Small intestine (tissue), 7 donors: ENCODE data around the gene NRG3. TPM values are rescaled to one million over a fixed set of nuclear protein-coding genes. Genes with fewer than 3 reads are reported as not detected.

Experiments
- DNase-seq, 2 donors: peaks; one replicate each; pipeline versions ENCODE4 v3.0.0 to v3.0.0-alpha.2; 2013
- FAIRE-seq: peaks from 2 replicates; lab custom pipeline; 2012; peaks lifted over from hg19 to GRCh38; lab: Jason Lieb, UNC
- H3K27ac ChIP-seq, 3 donors: one replicate each; pipeline ENCODE4 v1.5.1; 2013; ENCODE audit warnings: low read length in 2 of 3, mild to moderate bottlenecking in 2 of 3, control low read depth in 1 of 3, inconsistent platforms in 1 of 3, low read depth in 1 of 3, moderate library complexity in 1 of 3
- H3K27me3 ChIP-seq, 3 donors: one replicate each; pipeline ENCODE4 v1.6.1; 2013; ENCODE audit warnings: low read length in 3 of 3, inconsistent platforms in 1 of 3; ENCODE audit not compliant: control insufficient read depth in 3 of 3, insufficient read depth in 3 of 3
- H3K36me3 ChIP-seq, 3 donors: one replicate each; pipeline ENCODE4 v1.6.1; 2013; ENCODE audit warnings: low read length in 3 of 3, inconsistent platforms in 1 of 3, low read depth in 1 of 3, mild to moderate bottlenecking in 1 of 3, moderate library complexity in 1 of 3; ENCODE audit not compliant: control insufficient read depth in 3 of 3, insufficient read depth in 2 of 3
- H3K4me1 ChIP-seq, 3 donors: one replicate each; pipeline ENCODE4 v1.6.1; 2013; ENCODE audit warnings: low read length in 2 of 3, inconsistent platforms in 1 of 3, low read depth in 1 of 3, mild to moderate bottlenecking in 1 of 3, moderate library complexity in 1 of 3; ENCODE audit not compliant: control insufficient read depth in 3 of 3, insufficient read depth in 2 of 3
- H3K4me3 ChIP-seq, 3 donors: one replicate each; pipeline ENCODE4 v1.5.1; 2013; ENCODE audit warnings: low read length in 3 of 3, control low read depth in 1 of 3, inconsistent platforms in 1 of 3, low read depth in 1 of 3, mild to moderate bottlenecking in 1 of 3, moderate library complexity in 1 of 3
- H3K9me3 ChIP-seq, 2 donors: one replicate each; pipeline ENCODE4 v1.6.1; 2013; ENCODE audit warnings: low read depth in 1 of 2, low read length in 1 of 2; ENCODE audit not compliant: control insufficient read depth in 2 of 2, insufficient read depth in 1 of 2
- WGBS, 3 donors: extraction: QIAGEN DNeasy Blood & Tissue Kit; methylation state at CpG; one replicate each; pipeline ENCODE4 v1.1.7; 2013; 5-methylcytosine and 5-hydroxymethylcytosine counted together
- polyA plus RNA-seq, 4 donors: library from polyadenylated mRNA; stranded (reverse) in 3 of 4; unstranded in 1 of 4; fragments of 200-250 nt in 3 of 4; fragments of 120-200 nt in 1 of 4; gene quantifications; one replicate each; pipeline versions ENCODE4 v1.2.1 to v1.2.3, GENCODE V29; 2013
- donor health status: healthy with polysubstance abuse.
- donor health status: control.
- donor health status: control.
- donor health status: Bipolar disorder and iron deficiency.
- donor health status: healthy.

NRG3 gene
- polyA plus RNA-seq, 4 donors, result 0.25 to 0.72 TPM; not detected in 2

DNA sequence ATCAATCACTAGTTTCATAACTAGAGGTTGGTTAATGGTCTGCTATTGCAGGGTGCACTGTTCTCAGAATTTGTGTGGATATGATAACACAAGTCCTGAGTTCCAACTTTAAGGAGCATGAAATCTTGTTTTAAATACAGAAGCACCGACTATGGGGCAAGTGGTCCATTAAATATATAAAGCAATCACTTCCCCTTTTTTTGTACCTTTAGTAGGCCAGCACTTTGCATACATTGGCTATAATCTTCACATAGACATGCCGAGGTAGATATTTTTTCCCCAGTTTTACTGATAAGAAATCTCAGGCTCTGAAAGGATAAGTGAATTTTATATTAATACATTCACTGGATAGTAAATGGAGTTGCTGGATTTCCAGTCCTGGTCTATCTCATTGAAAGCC, 286.3 kb downstream of the NRG3 start:
- Histone ChIP-seq H3K36me3 (no peaks in the 10 kb centered on the region), H3K4me1 (no peaks in the 10 kb centered on the region), H3K9me3 (no peaks in the 10 kb centered on the region), H3K27ac (no peak overlapping the region), H3K4me3 (no peak overlapping the region), H3K27me3 (no peaks in the 10 kb centered on the region)
- FAIRE-seq (no peak), DNase-seq (no peak)
- WGBS, 3 donors, result 54 to 76% (median 61%) methylated on average over 2 of the region's 2 CpGs

DNA sequence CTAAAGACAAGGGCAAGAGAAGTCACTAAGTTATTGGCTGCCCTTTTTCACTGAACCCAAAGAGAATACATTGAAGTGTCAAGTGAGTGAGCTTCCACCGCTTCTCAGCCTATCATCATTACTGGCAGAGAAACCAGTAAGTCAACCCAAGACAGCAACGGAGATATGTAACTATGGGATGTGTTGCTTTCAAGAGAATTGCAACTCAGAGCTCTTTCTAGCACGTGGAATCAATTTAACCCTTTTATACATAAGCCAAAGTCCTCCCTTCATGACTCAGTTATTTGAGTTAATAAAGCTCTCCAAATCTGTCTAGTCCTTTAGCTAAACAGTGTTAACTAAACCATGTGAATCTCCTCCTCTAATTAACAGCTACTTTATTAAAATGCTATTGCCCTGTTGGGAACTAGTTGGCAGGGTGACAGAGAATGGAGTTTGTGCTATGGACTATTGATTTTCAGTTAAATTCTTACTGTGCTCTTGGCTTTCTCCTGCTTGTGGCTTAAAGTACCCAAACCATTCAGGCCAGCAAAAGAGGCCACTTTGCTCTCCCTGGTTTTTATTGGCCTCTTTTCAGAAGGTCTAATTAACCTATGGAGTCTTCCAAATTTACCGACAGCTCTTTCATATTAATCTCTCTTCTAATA, 287.7 kb downstream of the NRG3 start:
- no peaks in the 10 kb centered on the region for H3K27me3 ChIP-seq
- WGBS, 3 donors, result 23 to 55% (median 29%) methylated on average over 4 of the region's 4 CpGs
- H3K9me3 ChIP-seq, result no peaks in the 10 kb centered on the region
- no peak overlapping the region for H3K27ac ChIP-seq
- H3K4me3 ChIP-seq, result no peak overlapping the region
- no peak for FAIRE-seq
- H3K36me3 ChIP-seq, result no peaks in the 10 kb centered on the region
- H3K4me1 ChIP-seq, result no peaks in the 10 kb centered on the region
- DNase-seq, result no peak

DNA sequence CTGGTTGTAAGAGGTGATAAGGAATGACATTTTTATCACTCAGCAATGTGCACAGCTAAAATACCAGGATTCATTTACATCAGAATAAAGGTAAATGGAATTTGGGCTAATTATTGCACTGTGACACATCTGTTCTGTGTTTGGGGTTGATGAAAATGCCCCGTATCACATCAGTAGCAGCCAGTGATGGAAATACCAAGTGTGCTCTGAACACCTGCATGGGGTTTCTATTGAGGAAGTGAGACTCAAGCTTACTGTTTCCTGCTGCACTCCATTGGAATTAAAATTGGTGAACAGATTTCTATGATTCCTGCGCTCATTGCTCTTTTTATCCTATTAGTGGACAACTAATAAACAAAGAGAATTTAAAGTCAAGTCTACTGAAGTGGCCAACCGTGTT, 296.9 kb downstream of the NRG3 start:
- no peak overlapping the region for H3K27ac ChIP-seq
- no peak overlapping the region for H3K4me3 ChIP-seq
- H3K27me3 ChIP-seq, result no peaks in the 10 kb centered on the region
- DNase-seq (no peak), FAIRE-seq (no peak)
- H3K4me1 ChIP-seq, result no peaks in the 10 kb centered on the region
- no peaks in the 10 kb centered on the region for H3K9me3 ChIP-seq
- 85 to 89% (median 87%) methylated on average over 3 of the region's 3 CpGs for WGBS, 3 donors
- H3K36me3 ChIP-seq, result no peaks in the 10 kb centered on the region

- no peak overlapping the region for H3K4me3 ChIP-seq
- DNase-seq (no peak), FAIRE-seq (no peak)
- no peak overlapping the region for H3K27ac ChIP-seq
- WGBS, 3 donors, result 51 to 69% (median 62%) methylated on average over 3 of the region's 3 CpGs
- H3K27me3 ChIP-seq, result no peaks in the 10 kb centered on the region
- H3K9me3 ChIP-seq, result no peaks in the 10 kb centered on the region
- H3K4me1 ChIP-seq, result no peaks in the 10 kb centered on the region
- no peaks in the 10 kb centered on the region for H3K36me3 ChIP-seq
Measured at GRCh38 chr10:82176587-82176986, 301.6 kb downstream of the NRG3 start.

- DNase-seq (no peak), FAIRE-seq (no peak)
- H3K27ac ChIP-seq, result no peak overlapping the region
- no peaks in the 10 kb centered on the region for H3K36me3 ChIP-seq
- 69 to 73% (median 72%) methylated on average over 5 of the region's 5 CpGs for WGBS, 3 donors
- no peaks in the 10 kb centered on the region for H3K27me3 ChIP-seq
- H3K4me3 ChIP-seq, result no peak overlapping the region
- no peaks in the 10 kb centered on the region for H3K9me3 ChIP-seq
- H3K4me1 ChIP-seq, result no peaks in the 10 kb centered on the region
Measured at GRCh38 chr10:82190432-82191260, 315.7 kb downstream of the NRG3 start.

GRCh38 chr10:82191653-82192052, 316.7 kb downstream of the NRG3 start:
- Histone ChIP-seq H3K27ac (no peak overlapping the region), H3K9me3 (no peaks in the 10 kb centered on the region), H3K27me3 (no peaks in the 10 kb centered on the region), H3K4me1 (no peaks in the 10 kb centered on the region), H3K36me3 (no peaks in the 10 kb centered on the region), H3K4me3 (no peak overlapping the region)
- FAIRE-seq (no peak), DNase-seq (no peak)
- WGBS, 3 donors, result 65 to 77% (median 76%) methylated on average over 2 of the region's 2 CpGs

DNA sequence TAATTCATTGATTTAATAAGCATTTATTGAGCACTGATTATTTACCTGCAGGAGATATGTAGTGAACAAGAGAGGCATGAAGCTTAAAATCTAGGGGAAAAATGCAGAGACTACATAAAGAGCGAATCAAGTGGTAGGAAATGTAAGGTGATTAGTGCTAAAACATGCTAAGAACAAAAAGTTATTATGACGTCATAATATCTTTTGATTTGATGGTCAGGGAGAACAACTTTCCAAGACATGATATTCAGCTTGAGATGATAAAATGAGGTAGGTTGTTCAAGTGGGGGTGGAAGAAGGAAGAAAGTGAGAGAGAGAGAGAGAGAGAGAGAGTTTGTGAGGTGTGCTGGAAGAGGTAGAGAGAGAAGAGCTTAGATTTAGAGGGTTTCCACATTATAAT, 317.7 kb downstream of the NRG3 start:
- WGBS, 3 donors, result 71 to 85% (median 78%) methylated on average over 2 of the region's 2 CpGs
- H3K36me3 ChIP-seq, result no peaks in the 10 kb centered on the region
- no peak overlapping the region for H3K4me3 ChIP-seq
- DNase-seq (no peak), FAIRE-seq (no peak)
- no peaks in the 10 kb centered on the region for H3K9me3 ChIP-seq
- no peaks in the 10 kb centered on the region for H3K4me1 ChIP-seq
- H3K27me3 ChIP-seq, result no peaks in the 10 kb centered on the region
- no peak overlapping the region for H3K27ac ChIP-seq

GRCh38 chr10:82194419-82194818, 319.4 kb downstream of the NRG3 start:
- no peak overlapping the region for H3K4me3 ChIP-seq
- FAIRE-seq, result no peak
- 86 to 89% (median 87%) methylated on average over 7 of the region's 7 CpGs for WGBS, 3 donors

More at GRCh38 chr10:82194419-82194818, 319.4 kb downstream of the NRG3 start:
- Histone ChIP-seq H3K4me1 (no peaks in the 10 kb centered on the region), H3K27ac (no peak overlapping the region), H3K9me3 (no peaks in the 10 kb centered on the region), H3K27me3 (no peaks in the 10 kb centered on the region), H3K36me3 (no peaks in the 10 kb centered on the region)
- DNase-seq, result no peak
